ENCODE results near the gene SYN1.
A peak's percentile ranks its signal among the peaks of the same experiment; 100 is the strongest.

The SYN1 gene

GRCh38 chrX:47572773-47573340 lies 46.8 kb downstream of the SYN1 start:
- no peak for DNase-seq (ENCODE audit: low spot score)

DNA sequence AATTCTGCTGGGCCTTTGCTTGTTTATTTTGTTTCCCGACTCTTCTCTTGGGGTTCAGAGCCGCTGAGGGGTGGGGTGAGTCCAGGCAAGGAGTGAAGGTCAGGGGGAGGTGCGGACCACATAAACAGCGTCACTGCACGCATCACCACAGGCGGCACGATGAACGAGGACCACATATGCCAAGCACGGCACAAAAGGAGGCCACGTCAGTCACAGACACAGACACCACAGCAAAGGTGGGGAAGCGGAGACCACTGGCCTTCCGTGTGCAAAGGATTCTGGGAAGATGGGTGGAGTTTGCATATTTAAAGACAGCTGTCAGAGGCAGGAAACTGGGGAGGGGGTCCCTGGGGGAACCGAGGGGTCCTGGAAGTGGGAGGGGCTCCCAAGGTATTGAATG lies 47.8 kb downstream of the SYN1 start:
- DNase-seq (ENCODE audit: low spot score), result no peak

DNA sequence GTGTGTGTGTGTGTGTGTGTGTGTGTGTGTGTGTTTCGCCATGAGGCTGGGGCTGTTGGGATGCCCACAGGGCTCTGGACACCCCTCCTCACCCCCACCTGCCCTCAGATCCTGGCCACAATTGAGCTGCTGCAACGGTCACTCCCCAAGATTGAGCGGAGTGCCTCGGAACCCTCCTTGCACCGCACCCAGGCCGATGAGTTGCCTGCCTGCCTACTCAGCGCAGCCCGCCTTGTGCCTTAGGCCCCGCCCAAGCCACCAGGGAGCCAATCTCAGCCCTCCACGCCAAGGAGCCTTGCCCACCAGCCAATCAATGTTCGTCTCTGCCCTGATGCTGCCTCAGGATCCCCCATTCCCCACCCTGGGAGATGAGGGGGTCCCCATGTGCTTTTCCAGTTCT lies 48.4 kb downstream of the SYN1 start:
- no peak for DNase-seq (ENCODE audit: low spot score)

DNA sequence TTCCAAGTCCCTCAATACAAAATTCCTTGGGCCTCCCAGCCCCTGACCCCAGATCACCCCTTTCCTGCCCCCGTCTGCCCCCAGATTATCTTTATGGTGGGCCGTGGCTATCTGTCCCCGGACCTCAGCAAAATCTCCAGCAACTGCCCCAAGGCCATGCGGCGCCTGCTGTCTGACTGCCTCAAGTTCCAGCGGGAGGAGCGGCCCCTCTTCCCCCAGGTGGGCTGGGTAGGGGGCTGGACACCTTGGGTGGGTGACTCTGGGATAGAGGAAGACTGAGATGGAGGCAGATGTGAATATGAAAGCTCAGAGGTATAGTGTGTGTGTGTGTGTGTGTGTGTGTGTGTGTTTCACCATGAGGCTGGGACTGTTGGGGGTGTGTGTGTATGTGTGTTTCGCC lies 48.9 kb downstream of the SYN1 start:
- no peak for DNase-seq (ENCODE audit: low spot score)

DNA sequence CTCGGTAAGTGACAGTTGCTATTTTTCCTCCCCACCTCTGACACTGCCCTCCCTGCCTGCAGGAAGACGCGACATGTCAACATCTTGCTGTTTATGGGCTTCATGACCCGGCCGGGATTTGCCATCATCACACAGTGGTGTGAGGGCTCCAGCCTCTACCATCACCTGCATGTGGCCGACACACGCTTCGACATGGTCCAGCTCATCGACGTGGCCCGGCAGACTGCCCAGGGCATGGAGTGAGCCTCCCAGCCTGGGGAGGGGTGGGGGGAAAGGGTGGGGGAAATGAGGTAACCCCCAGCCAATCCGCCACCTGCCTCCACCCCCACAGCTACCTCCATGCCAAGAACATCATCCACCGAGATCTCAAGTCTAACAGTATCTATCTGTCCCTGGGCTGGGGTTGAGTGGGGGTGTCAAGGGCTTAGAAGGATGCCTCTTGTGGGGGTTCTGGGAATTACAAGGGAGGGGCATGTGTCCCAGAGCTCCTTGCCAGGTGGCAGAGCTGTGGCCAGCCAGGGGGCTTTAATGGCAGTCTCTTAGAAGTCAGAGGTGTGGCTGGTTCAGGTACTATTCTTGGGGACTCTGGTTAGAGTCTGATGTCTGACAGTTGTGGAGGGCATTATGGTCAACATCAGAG lies 50.9 kb downstream of the SYN1 start:
- DNase-seq (ENCODE audit: low spot score), result no peak

GRCh38 chrX:47566841-47567240 lies 52.8 kb downstream of the SYN1 start:
- DNase-seq (ENCODE audit: low spot score), result no peak

DNA sequence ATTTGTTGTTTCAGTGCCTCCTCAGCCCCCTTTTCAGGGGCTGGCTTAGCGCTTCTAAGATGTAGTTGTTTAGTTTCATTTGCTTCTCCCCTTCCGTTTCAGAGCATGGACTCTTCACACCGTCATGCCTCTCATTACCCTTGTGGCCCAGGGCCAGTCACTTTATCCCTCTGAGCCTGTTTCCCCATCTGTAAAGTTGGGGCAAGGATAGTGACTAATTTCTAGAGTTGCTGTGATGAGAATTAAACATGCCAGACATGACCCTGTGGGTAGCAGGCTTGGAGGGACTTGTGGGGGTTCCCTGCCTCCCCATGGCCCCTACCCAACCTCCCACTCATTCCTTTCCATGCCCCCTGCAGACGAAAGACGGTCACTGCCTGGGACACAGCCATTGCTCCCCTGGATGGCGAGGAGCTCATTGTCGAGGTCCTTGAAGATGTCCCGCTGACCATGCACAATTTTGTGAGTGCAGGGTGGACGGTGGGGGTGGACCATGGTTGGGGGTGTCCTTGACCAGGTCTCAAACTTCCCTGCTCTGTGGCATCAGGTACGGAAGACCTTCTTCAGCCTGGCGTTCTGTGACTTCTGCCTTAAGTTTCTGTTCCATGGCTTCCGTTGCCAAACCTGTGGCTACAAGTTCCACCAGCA lies 55.1 kb downstream of the SYN1 start:
- DNase-seq (ENCODE audit: low spot score), result no peak

- DNase-seq (ENCODE audit: low spot score), result no peak
Observed at GRCh38 chrX:47563801-47564315, 55.8 kb downstream of the SYN1 start.

GRCh38 chrX:47562615-47563243 lies 56.9 kb downstream of the SYN1 start:
- DNase-seq (ENCODE audit: low spot score), result no peak

GRCh38 chrX:47561659-47562151 lies 58.0 kb downstream of the SYN1 start:
- DNase-seq (ENCODE audit: low spot score), result no peak

DNA sequence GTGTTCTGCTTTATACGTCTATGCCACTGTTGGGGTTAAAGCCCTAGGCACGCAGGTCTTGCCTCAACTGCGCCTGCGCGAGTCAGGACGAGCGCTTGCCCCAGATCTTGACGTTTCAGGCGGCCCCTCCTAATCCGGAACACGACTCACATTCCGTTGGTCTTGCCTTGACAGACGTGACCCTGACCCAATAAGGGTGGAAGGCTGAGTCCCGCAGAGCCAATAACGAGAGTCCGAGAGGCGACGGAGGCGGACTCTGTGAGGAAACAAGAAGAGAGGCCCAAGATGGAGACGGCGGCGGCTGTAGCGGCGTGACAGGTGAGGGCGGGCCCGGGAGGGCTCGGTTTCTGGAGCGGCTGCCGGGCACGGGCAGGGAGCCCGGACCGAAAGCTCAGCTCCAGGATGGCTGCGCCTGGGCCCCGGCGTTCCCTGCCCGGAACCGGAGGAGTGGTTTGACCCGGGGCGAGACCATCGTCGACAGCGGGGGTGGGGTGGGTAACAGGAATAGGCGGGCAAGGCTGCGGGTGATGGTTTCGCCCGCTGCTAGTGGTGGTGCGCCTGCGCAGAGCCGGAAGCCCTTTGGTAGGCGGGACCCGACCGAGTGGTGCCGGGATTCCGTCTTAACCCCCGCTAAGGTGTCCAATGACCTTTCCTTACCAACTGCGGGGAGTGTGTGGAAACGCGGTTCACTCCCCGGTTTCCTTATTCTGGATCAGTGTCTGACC lies 58.6 kb downstream of the SYN1 start, which contains the start of gene ARAF:
TSS of gene ARAF (plus strand) at position 272 of the 725 bp plus-strand sequence. CDS start 1,763 bp downstream, outside the sequence.
- peak; percentile 81 for DNase-seq (ENCODE audit: low spot score)

DNA sequence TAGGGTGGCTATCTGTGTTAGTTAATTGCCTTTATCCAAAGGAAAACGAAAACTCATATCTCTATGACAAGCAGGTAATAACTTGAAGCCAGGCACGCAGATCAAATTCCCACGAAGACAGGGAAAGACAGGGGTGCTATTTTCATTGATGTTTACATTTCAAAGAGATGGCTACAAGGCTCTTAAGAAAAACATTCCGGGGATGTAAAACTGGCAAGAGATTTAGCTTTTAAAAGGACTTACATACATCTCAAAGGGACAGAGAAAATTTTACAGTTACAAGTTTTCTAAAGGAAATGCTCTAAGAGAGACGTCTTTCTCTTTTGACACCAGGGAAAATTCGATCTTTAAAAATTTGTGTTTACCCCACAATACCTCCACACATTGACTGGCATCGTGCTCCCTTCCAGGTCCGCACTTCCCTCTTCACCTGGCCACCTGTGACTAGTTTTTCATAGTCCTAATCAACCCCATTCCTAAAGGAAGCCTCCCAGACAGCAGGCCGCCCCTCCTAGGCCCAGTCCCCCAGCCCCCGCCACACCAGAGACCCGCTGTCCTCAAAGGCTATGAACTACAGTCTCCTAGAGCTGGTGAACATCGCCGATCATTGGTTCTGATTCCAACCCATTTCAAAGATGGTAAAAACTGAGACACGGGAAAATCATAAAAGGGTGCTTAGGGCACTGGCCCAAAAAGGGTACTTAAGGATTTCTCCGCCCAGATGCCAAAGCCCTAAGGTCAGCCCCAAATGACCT lies 59.3 kb downstream of the SYN1 start:
- no peak for DNase-seq (ENCODE audit: low spot score)

GRCh38 chrX:47558436-47558835 lies 61.2 kb downstream of the SYN1 start:
- no peak for DNase-seq (ENCODE audit: low spot score)

GRCh38 chrX:47556045-47556623 lies 63.5 kb downstream of the SYN1 start:
- no peak for DNase-seq (ENCODE audit: low spot score)

- no peak for DNase-seq (ENCODE audit: low spot score)
Observed at GRCh38 chrX:47543496-47543895, 76.2 kb downstream of the SYN1 start.

- DNase-seq (ENCODE audit: low spot score), result peak; percentile 55
Observed at GRCh38 chrX:47540754-47541538, 78.7 kb downstream of the SYN1 start.

DNA sequence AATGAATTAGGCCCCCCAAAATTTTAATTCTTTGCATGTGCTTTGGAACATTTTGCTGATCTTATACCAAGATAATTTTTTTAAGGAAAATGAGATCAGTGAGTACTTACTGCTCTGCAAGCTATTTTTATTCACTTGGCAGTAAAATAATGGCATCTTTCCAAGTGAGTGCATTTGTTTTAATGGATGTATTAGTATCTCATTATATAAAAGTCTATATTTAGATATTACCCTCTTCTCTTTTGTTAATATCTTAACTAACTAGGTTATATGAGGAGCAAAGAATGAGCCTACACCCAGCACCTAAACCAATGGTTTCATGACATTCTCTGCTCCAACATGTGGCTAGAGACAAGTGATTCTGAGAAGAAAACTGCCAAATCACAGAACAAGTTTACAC lies 79.8 kb downstream of the SYN1 start:
- no peak for DNase-seq (ENCODE audit: low spot score)

GRCh38 chrX:47530049-47530448 lies 89.6 kb downstream of the SYN1 start:
- no peak for DNase-seq (ENCODE audit: low spot score)

DNA sequence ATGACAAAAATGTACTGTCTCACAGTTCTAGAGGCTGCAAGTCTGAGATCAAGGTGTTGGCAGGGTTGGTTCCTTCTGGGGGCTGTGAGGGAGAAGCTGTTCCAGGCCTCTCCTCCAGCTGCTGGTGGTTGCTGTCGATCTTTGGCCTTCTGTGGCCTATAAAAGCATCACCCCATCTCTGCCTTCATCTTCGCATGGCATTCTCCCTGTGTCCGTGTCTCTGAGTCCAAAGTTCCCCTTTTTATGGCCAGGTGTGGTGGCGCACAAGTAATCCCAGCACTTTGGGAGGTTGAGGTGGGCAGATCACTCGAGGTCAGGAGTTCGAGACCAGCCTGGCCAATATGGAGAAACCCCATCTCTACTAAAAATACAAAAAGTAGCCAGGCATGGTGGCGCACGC lies 90.1 kb downstream of the SYN1 start:
- no peak for DNase-seq (ENCODE audit: low spot score)

GRCh38 chrX:47523713-47524166 lies 95.9 kb downstream of the SYN1 start:
- no peak for DNase-seq (ENCODE audit: low spot score)

All from HuH-7 (cell line).